Measurements from ENCODE around the gene AHDC1. TPM values are rescaled to one million over a fixed set of nuclear protein-coding genes. Genes with fewer than 3 reads are reported as not detected.
A peak's percentile ranks its signal among the peaks of the same experiment; 100 is the strongest.

AHDC1 gene
- polyA plus RNA-seq, 3 donors: 0.16 to 3.3 (median 0.30) TPM

DNA sequence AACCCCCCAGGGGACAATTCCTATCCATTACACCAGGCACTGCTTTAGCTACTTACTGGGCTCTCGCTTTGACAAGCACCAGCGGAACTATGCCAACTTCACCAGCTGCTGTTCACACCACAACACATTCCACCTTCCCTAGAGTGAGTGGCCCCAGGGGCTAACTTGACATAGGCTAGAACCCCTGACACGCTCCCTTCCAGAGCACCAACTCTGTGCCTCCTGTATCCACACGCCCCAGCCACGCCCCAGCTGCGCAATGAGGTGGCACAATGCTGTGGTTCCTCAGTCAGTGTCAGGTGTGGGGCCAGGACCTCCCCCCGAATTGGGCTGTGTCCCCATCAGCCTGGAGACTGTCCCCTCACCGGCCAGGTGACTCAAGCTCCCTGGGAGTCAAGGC, 42.7 kb upstream of the AHDC1 start:
- Histone ChIP-seq H4K20me1 (ENCODE audit: insufficient read depth, low read length) (no peaks in the 10 kb centered on the region), H3K4me3 (replicated peaks in 1 of 3; ENCODE audit: low read depth in 2 of 3, low read length in 3 of 3) (no peak overlapping the region), H3K4me1 (ENCODE audit: control insufficient read depth in 1 of 2, insufficient read depth in 2 of 2, low read length in 2 of 2) (peaks cover 26 to 40% of the 10 kb centered on the region in 2 donors), H3K27ac (ENCODE audit: low read depth in 1 of 2, low read length in 2 of 2) (no peak overlapping the region), H3K36me3 (replicated peaks in 1 of 2; ENCODE audit: control insufficient read depth in 1 of 2, insufficient read depth in 2 of 2, low read length in 2 of 2) (no peaks in the 10 kb centered on the region), H2AFZ (ENCODE audit: insufficient read depth, low read depth, low read length, poor library complexity, severe bottlenecking) (no peak overlapping the region), H3K9ac (ENCODE audit: insufficient read depth, low read length, poor library complexity, severe bottlenecking) (no peak overlapping the region), H3K27me3 (ENCODE audit: control insufficient read depth in 2 of 2, insufficient read depth in 2 of 2, low read length in 2 of 2) (no peaks in the 10 kb centered on the region), H3K9me3 (replicated peaks in 1 of 2; ENCODE audit: control insufficient read depth in 1 of 2, insufficient read depth in 1 of 2, low read length in 2 of 2) (no peaks in the 10 kb centered on the region), H3K79me2 (ENCODE audit: insufficient read depth, low read length) (no peaks in the 10 kb centered on the region), H3K4me2 (replicated peaks; ENCODE audit: extremely low read depth, low read length, poor library complexity, severe bottlenecking) (no peak overlapping the region)
- TF ChIP-seq, protein P1, sequence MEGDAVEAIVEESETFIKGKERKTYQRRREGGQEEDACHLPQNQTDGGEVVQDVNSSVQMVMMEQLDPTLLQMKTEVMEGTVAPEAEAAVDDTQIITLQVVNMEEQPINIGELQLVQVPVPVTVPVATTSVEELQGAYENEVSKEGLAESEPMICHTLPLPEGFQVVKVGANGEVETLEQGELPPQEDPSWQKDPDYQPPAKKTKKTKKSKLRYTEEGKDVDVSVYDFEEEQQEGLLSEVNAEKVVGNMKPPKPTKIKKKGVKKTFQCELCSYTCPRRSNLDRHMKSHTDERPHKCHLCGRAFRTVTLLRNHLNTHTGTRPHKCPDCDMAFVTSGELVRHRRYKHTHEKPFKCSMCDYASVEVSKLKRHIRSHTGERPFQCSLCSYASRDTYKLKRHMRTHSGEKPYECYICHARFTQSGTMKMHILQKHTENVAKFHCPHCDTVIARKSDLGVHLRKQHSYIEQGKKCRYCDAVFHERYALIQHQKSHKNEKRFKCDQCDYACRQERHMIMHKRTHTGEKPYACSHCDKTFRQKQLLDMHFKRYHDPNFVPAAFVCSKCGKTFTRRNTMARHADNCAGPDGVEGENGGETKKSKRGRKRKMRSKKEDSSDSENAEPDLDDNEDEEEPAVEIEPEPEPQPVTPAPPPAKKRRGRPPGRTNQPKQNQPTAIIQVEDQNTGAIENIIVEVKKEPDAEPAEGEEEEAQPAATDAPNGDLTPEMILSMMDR (IDR thresholded peaks at IDR 0.05): no peak
- peaks cover 0 to 3% (median 3%) of the 10 kb centered on the region in 3 donors for H3K27me3 Mint-ChIP-seq (ENCODE audit: low read depth in 3 of 3)
- intact Hi-C loops (cut with micrococcal nuclease): no loop called here
- H3K27ac Mint-ChIP-seq: peak overlapping the region in 1 of 7 donors; percentile 66
- H3K9me3 Mint-ChIP-seq: no peaks in the 10 kb centered on the region
- H3K4me3 Mint-ChIP-seq: no peak overlapping the region
- DNase-seq: no peak
- peaks cover 0 to 2% of the 10 kb centered on the region in 2 donors for H3K36me3 Mint-ChIP-seq
- peaks cover 37% of the 10 kb centered on the region for H3K4me1 Mint-ChIP-seq
- WGBS (ENCODE audit: insufficient coverage): 81% methylated on average over 6 of the region's 8 CpGs

DNA sequence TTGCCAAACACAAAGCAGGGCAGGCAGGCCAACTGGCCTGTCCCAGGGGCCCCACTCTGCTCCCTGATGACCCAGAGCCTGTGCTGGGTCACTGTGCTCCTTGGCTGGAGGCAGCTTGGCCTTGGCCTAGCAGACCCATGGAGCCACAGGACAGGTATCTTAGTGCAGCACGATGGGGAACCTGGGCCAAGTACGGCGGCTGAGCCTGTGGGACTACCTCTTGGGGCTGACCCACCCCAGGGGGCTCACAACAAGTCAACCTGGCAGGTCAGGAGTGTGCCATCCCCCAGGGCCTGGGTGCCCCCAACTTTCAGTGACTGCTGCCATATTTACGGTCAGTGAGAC, 41.1 kb upstream of the AHDC1 start:
- H3K9me3 ChIP-seq (replicated peaks in 1 of 2; ENCODE audit: control insufficient read depth in 1 of 2, insufficient read depth in 1 of 2, low read length in 2 of 2): no peaks in the 10 kb centered on the region
- H3K36me3 ChIP-seq (replicated peaks in 1 of 2; ENCODE audit: control insufficient read depth in 1 of 2, insufficient read depth in 2 of 2, low read length in 2 of 2): no peaks in the 10 kb centered on the region
- no peaks in the 10 kb centered on the region for H4K20me1 ChIP-seq (ENCODE audit: insufficient read depth, low read length)
- Mint-ChIP-seq H3K4me1 (peaks cover 32% of the 10 kb centered on the region), H3K36me3 (no peaks in the 10 kb centered on the region), H3K4me3 (no peak overlapping the region), H3K27me3 (ENCODE audit: low read depth in 3 of 3) (peaks cover 0 to 3% (median 3%) of the 10 kb centered on the region in 3 donors), H3K9me3 (no peaks in the 10 kb centered on the region), H3K27ac (no peak overlapping the region)
- H3K4me2 ChIP-seq (replicated peaks; ENCODE audit: extremely low read depth, low read length, poor library complexity, severe bottlenecking): no peak overlapping the region
- intact Hi-C loops (cut with micrococcal nuclease): no loop called here
- H3K9ac ChIP-seq (ENCODE audit: insufficient read depth, low read length, poor library complexity, severe bottlenecking): no peak overlapping the region
- DNase-seq: no peak
- H3K79me2 ChIP-seq (ENCODE audit: insufficient read depth, low read length): no peaks in the 10 kb centered on the region
- no peak overlapping the region for H2AFZ ChIP-seq (ENCODE audit: insufficient read depth, low read depth, low read length, poor library complexity, severe bottlenecking)
- no peaks in the 10 kb centered on the region for H3K27me3 ChIP-seq (ENCODE audit: control insufficient read depth in 2 of 2, insufficient read depth in 2 of 2, low read length in 2 of 2)
- peaks cover 23 to 37% of the 10 kb centered on the region in 2 donors for H3K4me1 ChIP-seq (ENCODE audit: control insufficient read depth in 1 of 2, insufficient read depth in 2 of 2, low read length in 2 of 2)
- TF ChIP-seq, protein P1 (IDR thresholded peaks at IDR 0.05): no peak
- H3K4me3 ChIP-seq (replicated peaks in 1 of 3; ENCODE audit: low read depth in 2 of 3, low read length in 3 of 3): no peak overlapping the region
- WGBS (ENCODE audit: insufficient coverage): 98% methylated on average over 4 of the region's 4 CpGs
- H3K27ac ChIP-seq (ENCODE audit: low read depth in 1 of 2, low read length in 2 of 2): no peak overlapping the region

Data from CD14-positive monocyte (primary cell).